ENCODE results near the gene CAB39. TPM values are rescaled to one million over a fixed set of nuclear protein-coding genes. Genes with fewer than 3 reads are reported as not detected.
A peak's percentile ranks its signal among the peaks of the same experiment; 100 is the strongest.

CAB39 gene
- total RNA-seq, 1 donor from 2014 or later: 96.3 TPM

DNA sequence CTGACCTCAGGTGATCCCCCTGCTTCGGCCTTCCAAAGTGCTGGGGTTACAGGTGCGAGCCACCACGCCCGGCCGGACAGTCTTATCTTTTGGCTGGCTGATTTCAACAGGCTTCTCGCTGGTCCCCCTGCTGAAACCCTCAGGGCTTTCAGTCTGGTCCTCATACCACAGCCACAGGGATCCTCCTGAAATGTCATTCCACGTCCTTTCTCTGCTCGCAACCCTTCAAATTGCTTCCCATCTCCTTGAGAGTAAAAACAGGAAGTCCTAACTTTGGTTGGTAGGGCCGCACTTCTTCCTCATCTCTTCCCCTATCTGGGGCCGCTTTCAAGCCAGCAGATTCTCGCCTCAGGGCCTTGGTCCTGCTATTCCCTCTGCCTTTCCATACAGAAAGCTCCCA lies 1.4 kb upstream of the CAB39 start:
- TF ChIP-seq, protein P1, sequence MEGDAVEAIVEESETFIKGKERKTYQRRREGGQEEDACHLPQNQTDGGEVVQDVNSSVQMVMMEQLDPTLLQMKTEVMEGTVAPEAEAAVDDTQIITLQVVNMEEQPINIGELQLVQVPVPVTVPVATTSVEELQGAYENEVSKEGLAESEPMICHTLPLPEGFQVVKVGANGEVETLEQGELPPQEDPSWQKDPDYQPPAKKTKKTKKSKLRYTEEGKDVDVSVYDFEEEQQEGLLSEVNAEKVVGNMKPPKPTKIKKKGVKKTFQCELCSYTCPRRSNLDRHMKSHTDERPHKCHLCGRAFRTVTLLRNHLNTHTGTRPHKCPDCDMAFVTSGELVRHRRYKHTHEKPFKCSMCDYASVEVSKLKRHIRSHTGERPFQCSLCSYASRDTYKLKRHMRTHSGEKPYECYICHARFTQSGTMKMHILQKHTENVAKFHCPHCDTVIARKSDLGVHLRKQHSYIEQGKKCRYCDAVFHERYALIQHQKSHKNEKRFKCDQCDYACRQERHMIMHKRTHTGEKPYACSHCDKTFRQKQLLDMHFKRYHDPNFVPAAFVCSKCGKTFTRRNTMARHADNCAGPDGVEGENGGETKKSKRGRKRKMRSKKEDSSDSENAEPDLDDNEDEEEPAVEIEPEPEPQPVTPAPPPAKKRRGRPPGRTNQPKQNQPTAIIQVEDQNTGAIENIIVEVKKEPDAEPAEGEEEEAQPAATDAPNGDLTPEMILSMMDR (conservative IDR thresholded peaks at IDR 0.05; ENCODE audit: low read depth, low read length): no peak

DNA sequence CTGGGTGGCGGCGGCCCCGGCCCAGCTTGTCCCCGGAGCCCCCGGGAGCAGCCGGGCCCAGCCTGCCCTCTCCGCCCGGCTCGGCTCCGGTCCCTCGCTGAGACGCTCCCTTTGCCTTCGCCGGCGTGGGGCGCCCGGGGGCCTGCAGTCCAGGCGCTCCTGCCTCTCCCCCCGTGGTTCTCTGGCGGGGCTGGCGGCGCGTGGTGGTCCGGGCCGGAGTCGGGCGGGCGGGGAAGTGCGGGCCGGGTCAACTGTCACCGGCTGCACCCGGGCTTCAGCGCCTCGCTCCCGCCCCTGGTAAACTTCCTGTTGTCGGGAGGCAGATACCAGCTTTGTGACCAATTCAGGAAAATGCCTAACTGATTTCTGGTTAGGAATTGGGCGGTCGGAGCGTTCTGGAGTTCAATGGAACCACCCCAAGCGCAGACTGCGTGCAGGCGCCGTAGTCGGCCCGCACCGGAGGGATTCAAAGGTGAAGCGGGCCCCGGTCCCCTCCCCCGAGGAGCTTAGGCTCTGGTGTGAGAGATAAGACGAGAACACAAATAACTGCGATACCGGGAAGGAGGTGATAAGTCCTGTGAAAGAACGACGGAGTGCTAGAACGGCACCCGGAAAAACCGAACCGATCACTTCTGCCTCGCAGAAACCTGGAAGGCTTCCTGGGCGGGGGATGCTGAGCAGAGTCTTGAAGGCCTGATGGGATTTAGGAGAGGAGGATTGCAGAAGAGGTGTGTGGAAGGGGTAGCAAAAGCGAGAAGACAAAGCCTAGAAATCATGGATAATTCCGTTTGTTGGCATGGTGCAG lies 891 bp downstream of the CAB39 start:
- TF ChIP-seq, protein P1 (conservative IDR thresholded peaks at IDR 0.05; ENCODE audit: low read depth, low read length): no peak
- DNase-seq (ENCODE audit: low read depth): no peak
- H3K4me3 ChIP-seq (ENCODE audit: low read depth, low read length): peak overlapping the region; percentile 73

More for the DNA sequence above, 1.4 kb upstream of the CAB39 start:
- H3K4me3 ChIP-seq (ENCODE audit: low read depth, low read length): no peak overlapping the region
- DNase-seq (ENCODE audit: low read depth): no peak

DNA sequence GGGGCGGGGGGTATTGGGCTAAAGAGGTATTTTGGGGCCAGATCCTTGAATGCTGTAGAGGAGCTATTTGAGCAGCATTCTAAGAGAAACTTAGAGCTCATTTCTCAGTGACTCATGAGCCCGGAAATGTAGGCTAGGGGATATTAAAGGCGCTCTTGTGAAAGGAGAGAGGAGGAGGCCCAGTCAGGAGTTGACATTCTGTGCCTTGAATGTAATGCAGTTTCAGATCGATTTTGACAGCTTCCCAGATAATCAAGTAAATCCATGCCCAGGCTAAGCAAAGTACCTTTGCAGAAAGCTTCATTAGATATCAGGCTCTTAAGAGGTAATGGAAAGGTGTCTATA lies 1.5 kb downstream of the CAB39 start:
- TF ChIP-seq, protein P1 (conservative IDR thresholded peaks at IDR 0.05; ENCODE audit: low read depth, low read length): no peak
- H3K4me3 ChIP-seq (ENCODE audit: low read depth, low read length): peak overlapping the region; percentile 73
- DNase-seq (ENCODE audit: low read depth): no peak

DNA sequence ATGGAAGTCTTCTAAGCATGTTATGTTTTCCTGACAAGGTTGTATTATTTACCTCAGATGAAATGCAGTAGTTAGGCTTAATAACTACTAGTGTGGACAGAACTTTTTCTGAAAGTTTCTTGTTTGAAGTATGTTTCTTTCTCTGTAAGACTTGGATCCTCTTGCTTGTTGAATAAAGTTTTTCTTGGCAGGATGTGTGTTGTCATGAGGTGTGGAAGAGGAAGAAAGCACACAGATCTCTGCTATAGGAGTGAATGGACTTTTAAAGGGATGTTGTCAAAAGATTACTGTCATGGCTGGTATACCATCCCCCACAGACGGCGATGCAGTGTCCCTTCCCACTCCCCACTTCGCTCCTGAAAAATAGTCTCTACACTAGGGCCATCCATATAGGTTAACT lies 2.6 kb downstream of the CAB39 start:
- no peak for DNase-seq (ENCODE audit: low read depth)
- H3K4me3 ChIP-seq (ENCODE audit: low read depth, low read length): peak overlapping the region; percentile 73
- TF ChIP-seq, protein P1 (conservative IDR thresholded peaks at IDR 0.05; ENCODE audit: low read depth, low read length): no peak

DNA sequence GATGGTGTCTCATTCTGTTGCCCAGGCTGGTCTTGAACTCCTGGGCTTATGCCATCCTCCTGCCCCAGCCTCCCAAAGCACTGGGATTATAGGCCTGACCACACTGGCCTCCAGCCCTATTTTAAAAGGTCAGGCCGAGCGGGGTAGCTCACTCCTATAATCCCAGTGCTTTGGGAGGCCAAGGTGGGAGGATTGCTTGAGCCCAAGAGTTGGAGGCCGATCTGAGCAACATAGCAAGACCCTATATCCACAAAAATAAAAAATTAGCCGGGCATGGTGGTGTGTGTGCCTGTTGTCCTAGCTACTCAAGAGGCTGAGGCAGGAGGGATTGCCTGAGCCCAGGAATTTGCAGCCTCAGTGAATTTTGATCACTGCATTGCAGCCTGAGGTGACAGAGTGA lies 3.9 kb downstream of the CAB39 start:
- no peak overlapping the region for H3K4me3 ChIP-seq (ENCODE audit: low read depth, low read length)
- TF ChIP-seq, protein P1 (conservative IDR thresholded peaks at IDR 0.05; ENCODE audit: low read depth, low read length): no peak
- no peak for DNase-seq (ENCODE audit: low read depth)

DNA sequence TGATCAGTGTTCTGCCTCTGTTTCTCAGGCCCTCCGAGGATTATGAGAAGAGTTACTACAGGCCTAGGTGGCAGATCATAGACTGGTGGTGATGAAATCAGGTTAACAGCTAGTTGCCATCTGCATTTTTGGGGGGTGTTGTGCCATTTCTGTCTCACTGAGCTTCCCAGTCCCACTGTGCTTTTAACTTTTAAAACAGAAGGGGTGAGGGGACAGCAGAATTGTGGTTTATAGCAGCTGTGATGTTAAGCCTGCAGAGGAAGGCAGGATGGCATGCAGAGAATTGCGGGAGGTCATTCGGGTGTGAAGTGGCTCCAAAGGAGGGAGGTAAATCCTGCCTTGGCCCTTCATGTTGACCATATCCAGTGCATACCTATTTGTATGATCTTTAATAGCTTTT lies 5.0 kb downstream of the CAB39 start:
- no peak overlapping the region for H3K4me3 ChIP-seq (ENCODE audit: low read depth, low read length)
- DNase-seq (ENCODE audit: low read depth): no peak
- TF ChIP-seq, protein P1 (conservative IDR thresholded peaks at IDR 0.05; ENCODE audit: low read depth, low read length): no peak

DNA sequence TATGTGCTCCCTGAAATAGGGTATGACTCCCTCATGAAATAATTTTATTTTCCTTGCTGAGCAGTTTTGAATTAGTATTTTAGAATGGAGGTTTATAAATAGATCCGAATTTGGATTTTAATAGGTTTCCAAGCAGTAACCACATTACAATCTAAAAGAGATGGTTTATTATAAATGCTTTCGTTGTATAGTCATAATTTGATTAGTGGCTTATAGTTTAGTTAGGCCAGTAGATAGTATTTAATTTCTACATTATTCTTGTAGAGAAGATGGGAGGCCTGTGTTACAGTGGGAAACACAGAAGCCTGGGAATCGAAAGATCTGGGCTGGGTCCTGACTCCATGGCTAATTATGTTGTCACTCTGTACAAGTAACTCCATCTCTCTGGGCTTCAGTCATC lies 6.7 kb downstream of the CAB39 start:
- DNase-seq (ENCODE audit: low read depth): no peak
- no peak overlapping the region for H3K4me3 ChIP-seq (ENCODE audit: low read depth, low read length)
- TF ChIP-seq, protein P1 (conservative IDR thresholded peaks at IDR 0.05; ENCODE audit: low read depth, low read length): no peak
